Brain microvascular endothelial cell (primary cell): ENCODE results near the gene LIN9.
"Not testable (repeated sequence)": the region's sequence is repeated elsewhere in the genome, so short reads cannot be mapped to it uniquely, and the experiment has no call there.

ENCODE experiments used
- DNase-seq: peaks from one replicate; pipeline ENCODE4 v3.0.0-alpha.2; 2020
- H3K27ac ChIP-seq: fragments of 250-450 bp; sonication (Bioruptor Pico); 2 replicates; pipeline ENCODE4 v1.5.1; 2020; ENCODE audit warnings: mild to moderate bottlenecking, moderate library complexity
- H3K27me3 ChIP-seq: fragments of 250-450 bp; sonication (Bioruptor Pico); replicated peaks from 2 replicates; pipeline ENCODE4 v1.5.1; 2020; ENCODE audit warnings: mild to moderate bottlenecking
- H3K36me3 ChIP-seq: fragments of 250-450 bp; sonication (Bioruptor Pico); replicated peaks from 2 replicates; pipeline ENCODE4 v1.5.1; 2020; ENCODE audit warnings: mild to moderate bottlenecking
- H3K4me3 ChIP-seq: 2 replicates; pipeline ENCODE4 v1.5.1; 2011; ENCODE audit warnings: low read depth, mild to moderate bottlenecking, control low read depth, low read length, moderate library complexity
- CTCF ChIP-seq: IDR thresholded peaks from 2 replicates; pipeline ENCODE4 v1.5.1; 2011; ENCODE audit warnings: low read depth, mild to moderate bottlenecking, moderate library complexity, low read length, control low read depth, inconsistent platforms; ENCODE audit errors: missing control alignments
- in situ Hi-C: cut with HindIII; loops from 2 replicates; pipeline ENCODE4 v1.10.0; 2017; ENCODE audit warnings: low sequenced_read_pairs, low pct_ligation_motif_present

The LIN9 gene

GRCh38 chr1:226255380-226255779 is 53.6 kb downstream of the LIN9 start:
- in situ Hi-C loops = no loop called here
- DNase-seq = no peak
- TF ChIP-seq CTCF = no peak
- no peak overlapping the region for H3K27ac ChIP-seq
- no peaks in the 10 kb centered on the region for H3K36me3 ChIP-seq
- H3K4me3 ChIP-seq = no peak overlapping the region
- H3K27me3 ChIP-seq = no peaks in the 10 kb centered on the region

DNA sequence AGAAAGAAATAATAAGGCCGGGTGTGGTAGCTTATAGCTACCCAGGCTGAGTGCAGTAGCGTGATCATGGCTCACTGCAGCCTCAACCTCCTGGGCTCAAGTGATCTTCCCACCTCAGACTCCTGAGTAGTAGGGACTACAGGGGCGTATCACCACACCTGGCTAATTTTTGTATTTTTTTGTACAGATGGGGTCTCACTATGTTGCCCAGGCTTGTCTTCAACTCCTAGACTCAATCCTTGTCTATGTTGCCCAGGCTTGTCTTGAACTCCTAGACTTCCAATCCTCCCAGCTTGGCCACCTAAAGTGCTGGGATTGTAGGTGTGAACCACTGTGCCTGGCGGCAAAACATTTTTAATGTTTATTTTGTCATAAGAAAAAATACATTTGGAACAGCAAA is 55.0 kb downstream of the LIN9 start:
- H3K27ac ChIP-seq = no peak overlapping the region
- no peak for DNase-seq
- no peak overlapping the region for H3K4me3 ChIP-seq
- H3K27me3 ChIP-seq = no peaks in the 10 kb centered on the region
- in situ Hi-C loops = no loop called here
- no peak for TF ChIP-seq CTCF
- no peaks in the 10 kb centered on the region for H3K36me3 ChIP-seq

DNA sequence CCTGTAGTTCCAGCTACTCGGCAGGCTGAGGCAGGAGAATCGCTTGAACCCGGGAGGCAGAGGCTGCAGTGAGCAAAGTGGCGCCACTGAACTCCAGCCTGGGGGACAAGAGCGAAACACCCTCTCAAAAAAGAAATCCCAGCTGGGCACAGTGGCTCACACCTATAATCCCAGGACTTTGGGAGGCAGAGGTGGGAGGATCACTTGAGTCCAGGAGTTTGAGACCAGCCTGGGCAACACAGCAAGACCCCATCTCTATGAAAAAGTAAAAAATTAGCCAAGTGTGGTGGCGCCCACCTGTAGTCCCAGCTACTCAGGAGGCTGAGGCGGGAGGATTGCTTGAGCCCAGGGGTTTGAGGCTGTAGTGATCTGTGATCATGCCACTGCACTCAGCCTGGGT is 56.1 kb downstream of the LIN9 start:
- H3K27me3 ChIP-seq, H3K27ac ChIP-seq, in situ Hi-C loops, DNase-seq, H3K4me3 ChIP-seq, H3K36me3 ChIP-seq: not testable (repeated sequence)

DNA sequence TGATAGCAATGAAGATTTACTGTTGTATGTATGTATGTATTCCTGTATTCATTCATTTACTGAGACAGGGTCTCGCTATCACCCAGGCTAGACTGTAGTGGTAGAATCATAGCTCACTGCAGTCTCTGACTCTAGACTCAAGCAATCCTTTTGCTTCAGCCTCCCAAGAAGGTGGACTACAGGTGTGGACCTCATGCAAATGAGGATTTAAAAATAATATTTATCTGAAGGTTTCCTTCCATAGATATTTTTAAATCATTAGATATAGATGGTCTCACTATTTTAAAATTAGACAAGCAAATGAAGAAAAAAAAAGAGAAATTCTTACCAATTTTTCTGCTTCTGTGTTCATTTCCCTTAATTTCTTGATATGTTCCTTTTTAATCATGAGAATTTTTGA is 58.5 kb downstream of the LIN9 start:
- no peaks in the 10 kb centered on the region for H3K36me3 ChIP-seq
- no peaks in the 10 kb centered on the region for H3K27me3 ChIP-seq
- H3K27ac ChIP-seq = no peak overlapping the region
- TF ChIP-seq CTCF = no peak
- no peak overlapping the region for H3K4me3 ChIP-seq
- in situ Hi-C loops = no loop called here
- DNase-seq = no peak

GRCh38 chr1:226248796-226249195 is 60.2 kb downstream of the LIN9 start:
- no peak overlapping the region for H3K27ac ChIP-seq
- TF ChIP-seq CTCF = no peak
- in situ Hi-C loops = no loop called here

GRCh38 chr1:226248091-226248490 is 60.9 kb downstream of the LIN9 start:
- in situ Hi-C loops = no loop called here
- TF ChIP-seq CTCF = no peak
- DNase-seq = no peak
- Histone ChIP-seq H3K27me3 (no peaks in the 10 kb centered on the region), H3K4me3 (no peak overlapping the region), H3K27ac (no peak overlapping the region), H3K36me3 (no peaks in the 10 kb centered on the region)

More at GRCh38 chr1:226248796-226249195, 60.2 kb downstream of the LIN9 start:
- Histone ChIP-seq H3K36me3 (no peaks in the 10 kb centered on the region), H3K4me3 (no peak overlapping the region), H3K27me3 (no peaks in the 10 kb centered on the region)
- no peak for DNase-seq
